ENCODE measurements around the gene PARVA.

DNA sequence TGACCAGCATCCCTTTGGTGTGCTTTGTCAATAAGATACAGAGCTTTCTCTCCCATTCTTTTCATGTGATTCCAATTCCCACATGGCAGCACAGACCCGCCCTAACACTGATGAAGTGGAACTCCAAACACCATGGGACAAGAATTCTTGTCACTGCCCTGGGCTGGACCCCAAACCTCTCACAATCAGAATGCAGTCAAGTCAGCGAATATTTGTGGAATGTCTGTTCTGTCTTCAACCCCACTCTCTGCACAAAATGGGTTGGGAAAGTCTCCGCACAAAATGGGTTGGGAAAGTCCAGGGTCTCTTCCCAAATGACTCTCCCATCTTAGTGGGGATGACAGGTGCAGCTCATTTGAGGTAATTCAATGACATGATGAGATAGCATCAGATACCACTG lies 157.9 kb downstream of the PARVA start:
- no peak for TF ChIP-seq SP1 (CRISPR knock-in tag; conservative IDR thresholded peaks at IDR 0.05)
- TF ChIP-seq ESRRA (CRISPR knock-in tag; IDR thresholded peaks at IDR 0.05; ENCODE audit: borderline replicate concordance): no peak
- TF ChIP-seq, protein P1, sequence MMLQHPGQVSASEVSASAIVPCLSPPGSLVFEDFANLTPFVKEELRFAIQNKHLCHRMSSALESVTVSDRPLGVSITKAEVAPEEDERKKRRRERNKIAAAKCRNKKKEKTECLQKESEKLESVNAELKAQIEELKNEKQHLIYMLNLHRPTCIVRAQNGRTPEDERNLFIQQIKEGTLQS (CRISPR knock-in tag; conservative IDR thresholded peaks at IDR 0.05): no peak
- TF ChIP-seq, protein P2, sequence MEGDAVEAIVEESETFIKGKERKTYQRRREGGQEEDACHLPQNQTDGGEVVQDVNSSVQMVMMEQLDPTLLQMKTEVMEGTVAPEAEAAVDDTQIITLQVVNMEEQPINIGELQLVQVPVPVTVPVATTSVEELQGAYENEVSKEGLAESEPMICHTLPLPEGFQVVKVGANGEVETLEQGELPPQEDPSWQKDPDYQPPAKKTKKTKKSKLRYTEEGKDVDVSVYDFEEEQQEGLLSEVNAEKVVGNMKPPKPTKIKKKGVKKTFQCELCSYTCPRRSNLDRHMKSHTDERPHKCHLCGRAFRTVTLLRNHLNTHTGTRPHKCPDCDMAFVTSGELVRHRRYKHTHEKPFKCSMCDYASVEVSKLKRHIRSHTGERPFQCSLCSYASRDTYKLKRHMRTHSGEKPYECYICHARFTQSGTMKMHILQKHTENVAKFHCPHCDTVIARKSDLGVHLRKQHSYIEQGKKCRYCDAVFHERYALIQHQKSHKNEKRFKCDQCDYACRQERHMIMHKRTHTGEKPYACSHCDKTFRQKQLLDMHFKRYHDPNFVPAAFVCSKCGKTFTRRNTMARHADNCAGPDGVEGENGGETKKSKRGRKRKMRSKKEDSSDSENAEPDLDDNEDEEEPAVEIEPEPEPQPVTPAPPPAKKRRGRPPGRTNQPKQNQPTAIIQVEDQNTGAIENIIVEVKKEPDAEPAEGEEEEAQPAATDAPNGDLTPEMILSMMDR (IDR thresholded peaks at IDR 0.05): no peak
- TF ChIP-seq NR3C1 (CRISPR knock-in tag; conservative IDR thresholded peaks at IDR 0.05; ENCODE audit: low read depth): no peak
- TF ChIP-seq ZNF423 (CRISPR knock-in tag; IDR thresholded peaks at IDR 0.05): no peak
- no peak for TF ChIP-seq NFYB (CRISPR knock-in tag; conservative IDR thresholded peaks at IDR 0.05; ENCODE audit: low read depth)
- TF ChIP-seq, protein P3, sequence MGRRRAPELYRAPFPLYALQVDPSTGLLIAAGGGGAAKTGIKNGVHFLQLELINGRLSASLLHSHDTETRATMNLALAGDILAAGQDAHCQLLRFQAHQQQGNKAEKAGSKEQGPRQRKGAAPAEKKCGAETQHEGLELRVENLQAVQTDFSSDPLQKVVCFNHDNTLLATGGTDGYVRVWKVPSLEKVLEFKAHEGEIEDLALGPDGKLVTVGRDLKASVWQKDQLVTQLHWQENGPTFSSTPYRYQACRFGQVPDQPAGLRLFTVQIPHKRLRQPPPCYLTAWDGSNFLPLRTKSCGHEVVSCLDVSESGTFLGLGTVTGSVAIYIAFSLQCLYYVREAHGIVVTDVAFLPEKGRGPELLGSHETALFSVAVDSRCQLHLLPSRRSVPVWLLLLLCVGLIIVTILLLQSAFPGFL (CRISPR knock-in tag; IDR thresholded peaks at IDR 0.05; ENCODE audit: borderline replicate concordance): no peak

Data from WTC11 (cell line).